Liver (tissue), 9 donors: ENCODE results near the gene TNFRSF6B. TPM values are rescaled to one million over a fixed set of nuclear protein-coding genes. Genes with fewer than 3 reads are reported as not detected.

Source experiments
- DNase-seq: peaks from one replicate; pipeline ENCODE4 v3.0.0-alpha.2; 2017; ENCODE audit warnings: low spot score
- H3K27ac ChIP-seq, 2 donors: one replicate each; pipeline ENCODE4 v1.7.0; 2013; ENCODE audit warnings: inconsistent platforms in 2 of 2, low read length in 2 of 2, control low read depth in 1 of 2, low read depth in 1 of 2, mild to moderate bottlenecking in 1 of 2
- H3K27me3 ChIP-seq, 4 donors: one replicate each; pipeline versions ENCODE4 v1.6.1 to v1.7.0; 2013; ENCODE audit warnings: low read length in 3 of 4, inconsistent platforms in 1 of 4, mild to moderate bottlenecking in 1 of 4, moderate library complexity in 1 of 4; ENCODE audit not compliant: control insufficient read depth in 4 of 4, insufficient read depth in 4 of 4
- H3K36me3 ChIP-seq, 4 donors: one replicate each; pipeline versions ENCODE4 v1.6.1 to v1.7.0; 2013; ENCODE audit warnings: low read length in 3 of 4, mild to moderate bottlenecking in 3 of 4, low read depth in 1 of 4, moderate library complexity in 1 of 4; ENCODE audit not compliant: control insufficient read depth in 4 of 4, insufficient read depth in 3 of 4
- H3K4me1 ChIP-seq, 4 donors: one replicate each; pipeline versions ENCODE4 v1.6.1 to v1.7.0; 2013; ENCODE audit warnings: low read length in 3 of 4, mild to moderate bottlenecking in 3 of 4, moderate library complexity in 1 of 4; ENCODE audit not compliant: control insufficient read depth in 4 of 4, insufficient read depth in 4 of 4
- H3K4me3 ChIP-seq, 3 donors: one replicate each; pipeline versions ENCODE4 v1.6.1 to v1.7.0; 2013; ENCODE audit warnings: low read length in 3 of 3, control low read depth in 1 of 3, low read depth in 1 of 3, mild to moderate bottlenecking in 1 of 3
- H3K9ac ChIP-seq, 2 donors: one replicate each; pipeline ENCODE4 v1.7.0; 2013; ENCODE audit warnings: low read length in 2 of 2, mild to moderate bottlenecking in 2 of 2, moderate library complexity in 2 of 2, control low read depth in 1 of 2, low read depth in 1 of 2
- H3K9me3 ChIP-seq, 4 donors: one replicate each; pipeline versions ENCODE4 v1.6.1 to v1.7.0; 2013; ENCODE audit warnings: low read length in 3 of 4; ENCODE audit not compliant: control insufficient read depth in 4 of 4
- EGR1 ChIP-seq, 2 donors: IDR thresholded peaks; 2 replicates each; pipeline ENCODE4 v1.6.1; 2016 to 2018; ENCODE audit warnings: antibody characterized with exemption in 2 of 2, low read depth in 2 of 2
- FOXA1 ChIP-seq: IDR thresholded peaks from 2 replicates; pipeline ENCODE4 v1.6.1; 2016; ENCODE audit warnings: antibody characterized with exemption
- FOXA2 ChIP-seq: IDR thresholded peaks from 2 replicates; pipeline ENCODE4 v1.6.1; 2016; ENCODE audit warnings: antibody characterized with exemption
- GABPA ChIP-seq, 2 donors: IDR thresholded peaks in 1 of 2; conservative IDR thresholded peaks in 1 of 2; 2 replicates each; pipeline ENCODE4 v1.6.1; 2016; ENCODE audit warnings: antibody characterized with exemption in 2 of 2, mild to moderate bottlenecking in 1 of 2, moderate library complexity in 1 of 2
- HNF4A ChIP-seq, 2 donors: conservative IDR thresholded peaks; 2 replicates each; pipeline ENCODE4 v1.6.1; 2016; ENCODE audit warnings: antibody characterized with exemption in 2 of 2, mild to moderate bottlenecking in 2 of 2
- HNF4G ChIP-seq: IDR thresholded peaks from 2 replicates; pipeline ENCODE4 v1.6.1; 2016; ENCODE audit warnings: antibody characterized with exemption
- NR2F2 ChIP-seq: IDR thresholded peaks from 2 replicates; pipeline ENCODE4 v1.6.1; 2016; ENCODE audit warnings: antibody characterized with exemption
- RAD21 ChIP-seq, 2 donors: IDR thresholded peaks; 2 replicates each; pipeline ENCODE4 v1.6.1; 2016; ENCODE audit warnings: antibody characterized with exemption in 2 of 2, mild to moderate bottlenecking in 2 of 2
- RXRA ChIP-seq, 2 donors: IDR thresholded peaks; 2 replicates each; pipeline ENCODE4 v1.6.1; 2017 to 2018; ENCODE audit warnings: antibody characterized with exemption in 2 of 2, mild to moderate bottlenecking in 1 of 2
- SP1 ChIP-seq: IDR thresholded peaks from 2 replicates; pipeline ENCODE4 v1.6.1; 2018; ENCODE audit warnings: antibody characterized with exemption, mild to moderate bottlenecking
- TAF1 ChIP-seq: conservative IDR thresholded peaks from 2 replicates; pipeline ENCODE4 v1.6.1; 2016; ENCODE audit warnings: antibody characterized with exemption, mild to moderate bottlenecking
- YY1 ChIP-seq: IDR thresholded peaks from 2 replicates; pipeline ENCODE4 v1.6.1; 2016; ENCODE audit warnings: antibody characterized with exemption, mild to moderate bottlenecking
- WGBS: extraction: QIAGEN DNeasy Blood & Tissue Kit; methylation state at CpG from one replicate; pipeline ENCODE4 v1.1.7; 2013; 5-methylcytosine and 5-hydroxymethylcytosine counted together
- polyA plus RNA-seq, 2 donors: library from polyadenylated mRNA; stranded (reverse) in 1 of 2; unstranded in 1 of 2; fragments of 200-250 nt in 1 of 2; fragments of >200 nt in 1 of 2; fragmentation: Nextera tagmentation in 1 of 2; extraction: Ambion mirVana in 1 of 2; gene quantifications; one replicate each; pipeline versions ENCODE4 v1.2.1 to v1.2.3, GENCODE V29; 2013 to 2015
- total RNA-seq, 2 donors: library from RNA; depleted of rRNA; stranded (reverse); fragments of >200 nt; gene quantifications; one replicate each; pipeline ENCODE4 v1.2.3, GENCODE V29; 2014
- TF ChIP-seq, protein P1 (sequence below): IDR thresholded peaks from 2 replicates; pipeline ENCODE4 v1.6.1; 2016; ENCODE audit warnings: antibody characterized with exemption
- TF ChIP-seq, protein P2 (sequence below): fragments of 150-350 bp; IDR thresholded peaks from 2 replicates; pipeline ENCODE4 v1.5.1; 2017; ENCODE audit warnings: improper control_type of control experiment, low read depth, low read length; ENCODE audit not compliant: missing input control
- TF ChIP-seq, protein P3 (sequence below): IDR thresholded peaks from 2 replicates; pipeline ENCODE4 v1.6.1; 2016; ENCODE audit warnings: antibody characterized with exemption, mild to moderate bottlenecking
- TF ChIP-seq, protein P4 (sequence below): IDR thresholded peaks from 2 replicates; pipeline ENCODE4 v1.6.1; 2016; ENCODE audit warnings: antibody characterized with exemption
- TF ChIP-seq, protein P5 (sequence below): IDR thresholded peaks from 2 replicates; pipeline ENCODE4 v1.6.1; 2016; ENCODE audit warnings: antibody characterized with exemption
- donor health status: healthy.
- donor health status: healthy.
- donor health status: healthy.
- donor health status: healthy.
- donor health status: healthy.

TNFRSF6B gene
- total and polyA plus RNA-seq, 4 donors, result 0.09 to 0.73 TPM; not detected in 2

DNA sequence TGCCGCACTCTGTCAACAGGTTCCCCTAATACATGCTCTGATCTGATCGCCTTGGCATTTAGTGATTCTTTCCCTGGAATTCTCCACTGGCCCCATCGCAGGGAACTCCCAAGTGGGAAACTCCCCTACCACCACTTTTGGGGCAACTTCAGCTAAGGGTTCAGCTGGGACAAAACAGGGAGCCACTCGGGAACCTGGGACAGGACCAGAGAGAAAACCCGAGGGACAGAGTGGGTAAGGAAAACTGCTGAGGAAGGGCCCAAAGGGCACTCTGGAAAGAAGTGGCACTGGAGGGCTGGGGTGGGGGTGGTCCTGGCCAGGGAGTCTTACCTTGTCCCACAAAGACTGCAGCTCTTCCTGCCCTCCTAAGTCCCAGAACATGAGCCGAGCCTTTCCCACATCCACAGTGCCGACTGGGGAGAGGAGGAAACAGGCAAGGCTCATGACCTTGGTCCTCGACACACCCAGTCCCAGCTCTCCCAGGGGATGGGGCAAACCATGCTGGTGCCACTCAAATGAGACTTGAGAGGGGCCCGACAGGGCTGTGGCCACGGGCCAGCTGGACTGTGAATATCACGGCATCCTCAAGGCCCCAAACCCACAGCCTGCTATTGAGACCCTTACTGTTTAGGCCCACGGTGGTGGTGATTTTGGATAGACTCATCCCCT lies 9.7 kb downstream of the TNFRSF6B start:
- TF ChIP-seq NR2F2, result no peak
- TF ChIP-seq GABPA (IDR thresholded peaks at IDR 0.05 in 1 of 2, conservative IDR thresholded peaks at IDR 0.05 in 1 of 2), result no peak
- no peak for TF ChIP-seq RXRA (IDR thresholded peaks at IDR 0.05)
- no peak for TF ChIP-seq FOXA2
- TF ChIP-seq, protein P1, sequence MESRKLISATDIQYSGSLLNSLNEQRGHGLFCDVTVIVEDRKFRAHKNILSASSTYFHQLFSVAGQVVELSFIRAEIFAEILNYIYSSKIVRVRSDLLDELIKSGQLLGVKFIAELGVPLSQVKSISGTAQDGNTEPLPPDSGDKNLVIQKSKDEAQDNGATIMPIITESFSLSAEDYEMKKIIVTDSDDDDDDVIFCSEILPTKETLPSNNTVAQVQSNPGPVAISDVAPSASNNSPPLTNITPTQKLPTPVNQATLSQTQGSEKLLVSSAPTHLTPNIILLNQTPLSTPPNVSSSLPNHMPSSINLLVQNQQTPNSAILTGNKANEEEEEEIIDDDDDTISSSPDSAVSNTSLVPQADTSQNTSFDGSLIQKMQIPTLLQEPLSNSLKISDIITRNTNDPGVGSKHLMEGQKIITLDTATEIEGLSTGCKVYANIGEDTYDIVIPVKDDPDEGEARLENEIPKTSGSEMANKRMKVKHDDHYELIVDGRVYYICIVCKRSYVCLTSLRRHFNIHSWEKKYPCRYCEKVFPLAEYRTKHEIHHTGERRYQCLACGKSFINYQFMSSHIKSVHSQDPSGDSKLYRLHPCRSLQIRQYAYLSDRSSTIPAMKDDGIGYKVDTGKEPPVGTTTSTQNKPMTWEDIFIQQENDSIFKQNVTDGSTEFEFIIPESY, result no peak
- no peak for TF ChIP-seq HNF4G
- no peak for TF ChIP-seq SP1
- TF ChIP-seq FOXA1, result no peak
- no peak for TF ChIP-seq TAF1
- no peak for TF ChIP-seq HNF4A (conservative IDR thresholded peaks at IDR 0.05)
- TF ChIP-seq, protein P2, sequence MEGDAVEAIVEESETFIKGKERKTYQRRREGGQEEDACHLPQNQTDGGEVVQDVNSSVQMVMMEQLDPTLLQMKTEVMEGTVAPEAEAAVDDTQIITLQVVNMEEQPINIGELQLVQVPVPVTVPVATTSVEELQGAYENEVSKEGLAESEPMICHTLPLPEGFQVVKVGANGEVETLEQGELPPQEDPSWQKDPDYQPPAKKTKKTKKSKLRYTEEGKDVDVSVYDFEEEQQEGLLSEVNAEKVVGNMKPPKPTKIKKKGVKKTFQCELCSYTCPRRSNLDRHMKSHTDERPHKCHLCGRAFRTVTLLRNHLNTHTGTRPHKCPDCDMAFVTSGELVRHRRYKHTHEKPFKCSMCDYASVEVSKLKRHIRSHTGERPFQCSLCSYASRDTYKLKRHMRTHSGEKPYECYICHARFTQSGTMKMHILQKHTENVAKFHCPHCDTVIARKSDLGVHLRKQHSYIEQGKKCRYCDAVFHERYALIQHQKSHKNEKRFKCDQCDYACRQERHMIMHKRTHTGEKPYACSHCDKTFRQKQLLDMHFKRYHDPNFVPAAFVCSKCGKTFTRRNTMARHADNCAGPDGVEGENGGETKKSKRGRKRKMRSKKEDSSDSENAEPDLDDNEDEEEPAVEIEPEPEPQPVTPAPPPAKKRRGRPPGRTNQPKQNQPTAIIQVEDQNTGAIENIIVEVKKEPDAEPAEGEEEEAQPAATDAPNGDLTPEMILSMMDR, result no peak
- TF ChIP-seq, protein P3, sequence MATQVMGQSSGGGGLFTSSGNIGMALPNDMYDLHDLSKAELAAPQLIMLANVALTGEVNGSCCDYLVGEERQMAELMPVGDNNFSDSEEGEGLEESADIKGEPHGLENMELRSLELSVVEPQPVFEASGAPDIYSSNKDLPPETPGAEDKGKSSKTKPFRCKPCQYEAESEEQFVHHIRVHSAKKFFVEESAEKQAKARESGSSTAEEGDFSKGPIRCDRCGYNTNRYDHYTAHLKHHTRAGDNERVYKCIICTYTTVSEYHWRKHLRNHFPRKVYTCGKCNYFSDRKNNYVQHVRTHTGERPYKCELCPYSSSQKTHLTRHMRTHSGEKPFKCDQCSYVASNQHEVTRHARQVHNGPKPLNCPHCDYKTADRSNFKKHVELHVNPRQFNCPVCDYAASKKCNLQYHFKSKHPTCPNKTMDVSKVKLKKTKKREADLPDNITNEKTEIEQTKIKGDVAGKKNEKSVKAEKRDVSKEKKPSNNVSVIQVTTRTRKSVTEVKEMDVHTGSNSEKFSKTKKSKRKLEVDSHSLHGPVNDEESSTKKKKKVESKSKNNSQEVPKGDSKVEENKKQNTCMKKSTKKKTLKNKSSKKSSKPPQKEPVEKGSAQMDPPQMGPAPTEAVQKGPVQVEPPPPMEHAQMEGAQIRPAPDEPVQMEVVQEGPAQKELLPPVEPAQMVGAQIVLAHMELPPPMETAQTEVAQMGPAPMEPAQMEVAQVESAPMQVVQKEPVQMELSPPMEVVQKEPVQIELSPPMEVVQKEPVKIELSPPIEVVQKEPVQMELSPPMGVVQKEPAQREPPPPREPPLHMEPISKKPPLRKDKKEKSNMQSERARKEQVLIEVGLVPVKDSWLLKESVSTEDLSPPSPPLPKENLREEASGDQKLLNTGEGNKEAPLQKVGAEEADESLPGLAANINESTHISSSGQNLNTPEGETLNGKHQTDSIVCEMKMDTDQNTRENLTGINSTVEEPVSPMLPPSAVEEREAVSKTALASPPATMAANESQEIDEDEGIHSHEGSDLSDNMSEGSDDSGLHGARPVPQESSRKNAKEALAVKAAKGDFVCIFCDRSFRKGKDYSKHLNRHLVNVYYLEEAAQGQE, result no peak
- no peak for TF ChIP-seq RAD21 (IDR thresholded peaks at IDR 0.05)
- TF ChIP-seq, protein P4, sequence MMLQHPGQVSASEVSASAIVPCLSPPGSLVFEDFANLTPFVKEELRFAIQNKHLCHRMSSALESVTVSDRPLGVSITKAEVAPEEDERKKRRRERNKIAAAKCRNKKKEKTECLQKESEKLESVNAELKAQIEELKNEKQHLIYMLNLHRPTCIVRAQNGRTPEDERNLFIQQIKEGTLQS, result no peak
- TF ChIP-seq EGR1 (IDR thresholded peaks at IDR 0.05; ENCODE audit: low read depth in 2 of 2), result no peak
- TF ChIP-seq YY1, result no peak
- TF ChIP-seq, protein P5, sequence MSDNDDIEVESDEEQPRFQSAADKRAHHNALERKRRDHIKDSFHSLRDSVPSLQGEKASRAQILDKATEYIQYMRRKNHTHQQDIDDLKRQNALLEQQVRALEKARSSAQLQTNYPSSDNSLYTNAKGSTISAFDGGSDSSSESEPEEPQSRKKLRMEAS, result no peak
- no peak for DNase-seq
- peaks cover 0 to 26% (median 10%) of the 10 kb centered on the region in 4 donors for H3K36me3 ChIP-seq

More for the DNA sequence above, 9.7 kb downstream of the TNFRSF6B start:
- H3K4me3 ChIP-seq, result no peak overlapping the region
- 77% methylated on average over 12 of the region's 12 CpGs for WGBS
- H3K9me3 ChIP-seq, result no peaks in the 10 kb centered on the region
- peaks cover 5 to 27% (median 25%) of the 10 kb centered on the region in 4 donors for H3K4me1 ChIP-seq
- H3K27me3 ChIP-seq, result no peaks in the 10 kb centered on the region
- H3K9ac ChIP-seq, result peak overlapping the region in 1 of 2 donors; percentile 55
- H3K27ac ChIP-seq, result peak overlapping the region in 1 of 2 donors; percentile 81
